ENCODE measurements around the gene PRIMA1.

PRIMA1 gene

DNA sequence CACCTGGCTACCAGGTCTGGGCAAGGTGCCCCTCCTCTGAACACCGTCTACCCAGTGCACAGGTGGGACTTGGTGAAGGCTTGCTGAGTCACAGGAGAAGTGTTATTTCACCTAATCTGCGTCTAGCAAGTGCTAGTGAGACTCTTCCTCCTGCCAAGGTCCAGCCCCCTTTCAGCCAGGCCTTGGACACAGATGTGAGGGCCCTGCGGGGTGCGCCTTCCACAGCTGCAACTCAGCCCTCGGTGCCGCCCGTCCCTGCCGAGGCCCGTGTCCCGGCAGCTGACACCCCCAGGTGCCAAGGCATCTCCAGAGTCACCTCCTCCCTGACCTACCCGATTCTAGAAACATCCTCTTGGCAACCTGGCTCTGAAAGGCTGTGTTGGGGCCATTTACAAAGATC, 55.1 kb downstream of the PRIMA1 start:
- H3K4me3 ChIP-seq (ENCODE audit: low read length): no peak overlapping the region
- TF ChIP-seq, protein P1, sequence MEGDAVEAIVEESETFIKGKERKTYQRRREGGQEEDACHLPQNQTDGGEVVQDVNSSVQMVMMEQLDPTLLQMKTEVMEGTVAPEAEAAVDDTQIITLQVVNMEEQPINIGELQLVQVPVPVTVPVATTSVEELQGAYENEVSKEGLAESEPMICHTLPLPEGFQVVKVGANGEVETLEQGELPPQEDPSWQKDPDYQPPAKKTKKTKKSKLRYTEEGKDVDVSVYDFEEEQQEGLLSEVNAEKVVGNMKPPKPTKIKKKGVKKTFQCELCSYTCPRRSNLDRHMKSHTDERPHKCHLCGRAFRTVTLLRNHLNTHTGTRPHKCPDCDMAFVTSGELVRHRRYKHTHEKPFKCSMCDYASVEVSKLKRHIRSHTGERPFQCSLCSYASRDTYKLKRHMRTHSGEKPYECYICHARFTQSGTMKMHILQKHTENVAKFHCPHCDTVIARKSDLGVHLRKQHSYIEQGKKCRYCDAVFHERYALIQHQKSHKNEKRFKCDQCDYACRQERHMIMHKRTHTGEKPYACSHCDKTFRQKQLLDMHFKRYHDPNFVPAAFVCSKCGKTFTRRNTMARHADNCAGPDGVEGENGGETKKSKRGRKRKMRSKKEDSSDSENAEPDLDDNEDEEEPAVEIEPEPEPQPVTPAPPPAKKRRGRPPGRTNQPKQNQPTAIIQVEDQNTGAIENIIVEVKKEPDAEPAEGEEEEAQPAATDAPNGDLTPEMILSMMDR (conservative IDR thresholded peaks at IDR 0.05; ENCODE audit: low read depth, low read length): no peak
- no peak for DNase-seq (ENCODE audit: low read depth)

DNA sequence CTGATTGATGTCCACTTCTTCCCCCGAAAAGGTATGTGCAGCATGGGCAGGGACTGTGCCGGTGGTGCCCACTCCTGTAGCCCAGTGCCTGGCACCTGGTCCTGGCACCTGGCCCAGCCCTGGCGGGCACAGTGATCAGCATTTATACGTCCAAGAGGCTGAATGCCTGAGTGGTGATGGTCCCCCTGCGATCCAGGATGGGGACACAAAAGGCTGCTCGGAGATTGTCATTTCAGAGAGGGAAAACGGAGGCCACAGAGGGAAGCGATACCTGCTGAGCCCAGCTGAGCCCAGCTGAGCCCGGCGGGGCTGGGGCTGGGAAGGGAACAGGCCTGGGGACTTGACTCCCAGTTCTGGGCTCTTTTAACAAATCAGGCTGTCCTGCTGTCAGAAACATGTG, 55.8 kb downstream of the PRIMA1 start:
- TF ChIP-seq, protein P1 (conservative IDR thresholded peaks at IDR 0.05; ENCODE audit: low read depth, low read length): no peak
- no peak overlapping the region for H3K4me3 ChIP-seq (ENCODE audit: low read length)
- DNase-seq (ENCODE audit: low read depth): no peak

DNA sequence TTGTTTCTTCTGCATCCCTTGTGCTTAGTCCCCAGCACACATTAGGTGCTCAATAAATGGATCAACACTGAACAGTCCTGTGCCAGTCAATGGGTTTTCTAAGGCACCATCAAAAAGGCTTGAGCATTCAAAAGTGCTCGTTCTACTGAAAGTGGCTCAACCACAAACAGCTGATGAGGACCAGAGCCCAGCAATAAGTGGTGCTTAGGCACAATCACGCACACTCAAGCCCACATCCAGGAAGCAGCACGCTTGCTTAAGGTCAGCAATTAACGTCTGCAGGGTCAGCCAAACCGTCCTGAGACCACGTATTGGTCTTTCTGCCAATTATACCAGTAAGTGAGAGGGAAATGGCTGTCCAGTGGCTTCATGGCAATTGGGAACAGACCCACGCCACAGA, 56.5 kb downstream of the PRIMA1 start:
- H3K4me3 ChIP-seq (ENCODE audit: low read length): no peak overlapping the region
- DNase-seq (ENCODE audit: low read depth): no peak
- TF ChIP-seq, protein P1 (conservative IDR thresholded peaks at IDR 0.05; ENCODE audit: low read depth, low read length): no peak

DNA sequence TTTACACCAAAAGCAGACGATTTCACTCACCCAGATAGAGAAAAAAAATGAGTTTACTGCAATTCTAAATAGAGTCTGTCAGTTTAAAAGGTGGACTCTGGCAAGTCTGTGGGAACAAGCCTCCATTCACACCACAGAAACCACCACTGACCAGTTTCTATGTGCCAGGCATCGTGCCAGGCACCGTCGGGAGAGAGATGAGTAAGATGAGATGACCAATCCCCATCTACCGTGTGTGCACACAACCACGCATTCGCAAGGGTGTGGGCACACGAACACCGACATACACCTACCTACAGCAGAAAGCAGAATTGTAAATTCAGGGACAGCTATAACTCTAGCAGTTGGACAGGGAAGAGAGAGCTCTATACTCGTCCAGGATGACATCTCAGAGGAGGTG, 58.3 kb downstream of the PRIMA1 start:
- DNase-seq (ENCODE audit: low read depth): no peak
- no peak overlapping the region for H3K4me3 ChIP-seq (ENCODE audit: low read length)
- TF ChIP-seq, protein P1 (conservative IDR thresholded peaks at IDR 0.05; ENCODE audit: low read depth, low read length): no peak

DNA sequence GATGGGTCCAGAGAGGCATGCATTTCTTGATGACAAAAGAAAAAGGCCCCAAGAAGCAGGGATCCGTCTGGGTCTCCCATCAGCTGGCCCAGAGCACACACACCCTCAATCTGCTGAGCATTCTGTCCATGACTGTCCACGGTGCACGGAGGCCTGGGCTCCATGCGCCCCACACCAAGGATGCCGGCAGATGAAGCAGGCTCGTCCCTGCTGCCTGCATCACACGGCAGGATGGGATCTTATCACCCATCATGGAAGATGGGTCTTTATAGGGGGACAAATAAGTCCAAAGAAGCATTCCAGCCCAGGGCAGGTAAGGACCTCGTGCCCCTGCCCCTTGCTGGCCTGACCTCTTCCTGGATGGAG, 59.7 kb downstream of the PRIMA1 start:
- H3K4me3 ChIP-seq (ENCODE audit: low read length): no peak overlapping the region
- TF ChIP-seq, protein P1 (conservative IDR thresholded peaks at IDR 0.05; ENCODE audit: low read depth, low read length): no peak
- no peak for DNase-seq (ENCODE audit: low read depth)

DNA sequence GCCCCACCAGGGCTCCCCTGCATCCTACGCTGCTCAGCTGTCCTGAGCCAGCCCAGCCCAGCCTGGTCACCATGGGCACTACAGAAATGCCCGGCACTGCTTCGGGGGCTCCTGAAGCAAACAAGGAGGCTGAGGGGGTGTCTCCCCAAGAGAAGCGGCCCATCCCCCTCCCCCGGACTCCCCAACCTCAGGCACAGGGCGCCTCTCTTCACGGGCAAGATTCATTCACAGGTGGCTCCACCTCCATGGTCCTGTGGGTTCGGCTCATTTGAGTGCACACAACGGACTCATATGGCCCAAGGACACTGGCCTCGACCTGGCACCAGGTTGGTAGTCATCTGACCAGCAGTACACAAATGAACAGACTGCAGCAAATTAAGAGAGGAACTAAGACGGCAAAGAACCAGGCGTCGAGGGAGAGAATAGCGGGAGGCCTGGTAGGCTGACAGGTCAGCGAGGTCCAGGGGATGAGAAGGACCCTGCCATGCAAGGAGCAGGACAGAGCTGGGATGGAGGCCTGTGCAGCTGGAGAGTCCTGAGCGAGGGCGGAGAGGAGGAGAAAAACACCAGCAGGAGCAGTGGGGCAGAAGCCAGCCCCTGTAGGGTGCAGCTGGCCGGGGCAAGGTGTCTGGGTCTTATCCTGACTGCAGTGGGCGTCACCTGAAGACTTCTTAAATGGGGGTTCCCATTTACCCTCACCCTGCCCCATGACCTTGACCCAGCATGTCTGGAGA, 60.2 kb downstream of the PRIMA1 start:
- no peak for DNase-seq (ENCODE audit: low read depth)
- no peak overlapping the region for H3K4me3 ChIP-seq (ENCODE audit: low read length)
- TF ChIP-seq, protein P1 (conservative IDR thresholded peaks at IDR 0.05; ENCODE audit: low read depth, low read length): no peak

DNA sequence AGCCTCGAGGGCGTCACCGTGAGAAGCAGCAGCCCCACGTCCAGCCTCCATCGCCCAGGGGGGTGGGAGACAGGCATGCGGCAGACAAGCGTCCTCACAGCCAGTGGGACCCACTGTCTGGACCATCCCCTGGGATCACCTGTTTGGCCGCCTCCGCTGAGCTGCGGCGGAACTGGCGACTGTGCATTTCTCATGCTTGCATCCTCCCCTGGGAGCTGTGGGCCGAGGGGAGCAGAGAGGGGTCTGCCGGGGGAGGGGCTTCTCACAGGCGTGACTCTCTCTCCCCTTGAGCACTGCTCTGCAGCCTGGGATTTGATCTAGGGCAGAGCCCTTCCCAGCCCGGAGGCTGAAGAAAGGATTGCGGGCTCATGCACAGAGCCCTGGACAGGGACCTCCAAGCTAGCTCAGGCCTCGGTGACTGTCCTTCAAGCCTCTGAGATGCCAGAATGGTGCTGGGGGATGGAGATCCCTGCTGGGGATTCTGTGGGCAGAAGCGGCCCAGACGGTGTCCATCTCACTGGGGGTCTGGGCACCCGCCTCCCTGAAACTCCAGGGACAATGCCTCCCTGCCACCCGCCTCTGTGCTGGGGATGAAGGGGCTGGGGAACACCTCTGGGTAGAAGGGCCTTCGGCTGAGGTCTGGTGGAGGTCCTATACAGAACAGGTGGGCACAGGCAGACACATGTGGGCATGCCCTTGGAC, 61.1 kb downstream of the PRIMA1 start:
- TF ChIP-seq, protein P1 (conservative IDR thresholded peaks at IDR 0.05; ENCODE audit: low read depth, low read length): no peak
- DNase-seq (ENCODE audit: low read depth): no peak
- H3K4me3 ChIP-seq (ENCODE audit: low read length): no peak overlapping the region
